ENCODE results near the gene CPPED1. TPM values are rescaled to one million over a fixed set of nuclear protein-coding genes. Genes with fewer than 3 reads are reported as not detected.

Gene CPPED1
- total RNA-seq, 4 donors from 2014 or later: 7.3 to 24.5 (median 11.8) TPM

DNA sequence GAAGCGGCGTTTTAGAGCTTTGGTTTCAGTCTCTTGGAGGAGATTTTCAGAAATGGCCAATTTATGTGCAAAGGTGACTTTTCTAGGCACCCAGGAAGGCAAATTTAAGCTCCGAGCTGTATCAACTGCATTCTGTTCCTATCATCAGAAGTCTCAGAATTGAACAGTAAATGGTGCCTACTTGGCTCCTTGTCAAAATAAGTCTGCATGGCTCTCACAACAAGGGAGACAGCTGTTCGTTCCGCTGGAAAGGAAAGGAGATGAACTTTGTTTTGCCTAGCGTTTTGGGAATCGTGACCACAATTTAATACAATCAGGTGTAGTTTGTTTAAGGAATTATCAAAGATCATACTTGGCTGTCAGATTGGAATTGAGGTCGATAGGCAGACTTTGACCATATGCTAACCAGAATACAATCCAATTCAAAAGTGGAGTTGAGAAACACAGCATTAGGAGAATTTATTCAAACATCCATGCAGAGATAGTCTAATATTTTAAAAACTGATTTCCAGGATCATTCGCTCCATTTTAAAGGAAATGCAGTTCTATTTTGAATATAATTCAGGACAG, 139.4 kb downstream of the CPPED1 start:
- Histone ChIP-seq H3K4me1 (no peaks in the 10 kb centered on the region), H3K27ac (no peak overlapping the region), H3K27me3 (no peaks in the 10 kb centered on the region), H3K9me3 (peaks cover 0 to 21% (median 0%) of the 10 kb centered on the region in 3 donors), H3K4me3 (no peak overlapping the region), H3K36me3 (peaks cover 0 to 36% of the 10 kb centered on the region in 2 donors)
- TF ChIP-seq EP300 (IDR thresholded peaks at IDR 0.05): no peak
- TF ChIP-seq, protein P1, sequence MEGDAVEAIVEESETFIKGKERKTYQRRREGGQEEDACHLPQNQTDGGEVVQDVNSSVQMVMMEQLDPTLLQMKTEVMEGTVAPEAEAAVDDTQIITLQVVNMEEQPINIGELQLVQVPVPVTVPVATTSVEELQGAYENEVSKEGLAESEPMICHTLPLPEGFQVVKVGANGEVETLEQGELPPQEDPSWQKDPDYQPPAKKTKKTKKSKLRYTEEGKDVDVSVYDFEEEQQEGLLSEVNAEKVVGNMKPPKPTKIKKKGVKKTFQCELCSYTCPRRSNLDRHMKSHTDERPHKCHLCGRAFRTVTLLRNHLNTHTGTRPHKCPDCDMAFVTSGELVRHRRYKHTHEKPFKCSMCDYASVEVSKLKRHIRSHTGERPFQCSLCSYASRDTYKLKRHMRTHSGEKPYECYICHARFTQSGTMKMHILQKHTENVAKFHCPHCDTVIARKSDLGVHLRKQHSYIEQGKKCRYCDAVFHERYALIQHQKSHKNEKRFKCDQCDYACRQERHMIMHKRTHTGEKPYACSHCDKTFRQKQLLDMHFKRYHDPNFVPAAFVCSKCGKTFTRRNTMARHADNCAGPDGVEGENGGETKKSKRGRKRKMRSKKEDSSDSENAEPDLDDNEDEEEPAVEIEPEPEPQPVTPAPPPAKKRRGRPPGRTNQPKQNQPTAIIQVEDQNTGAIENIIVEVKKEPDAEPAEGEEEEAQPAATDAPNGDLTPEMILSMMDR (IDR thresholded peaks at IDR 0.05): no peak
- TF ChIP-seq POLR2A (IDR thresholded peaks at IDR 0.05): no peak
- no peak for TF ChIP-seq POLR2AphosphoS5 (IDR thresholded peaks at IDR 0.05)
- ATAC-seq: no peak
- WGBS, 2 donors (ENCODE audit: low coverage in 1 of 2): 90 to 96% methylated on average over 2 to 9 of the region's 9 CpGs

DNA sequence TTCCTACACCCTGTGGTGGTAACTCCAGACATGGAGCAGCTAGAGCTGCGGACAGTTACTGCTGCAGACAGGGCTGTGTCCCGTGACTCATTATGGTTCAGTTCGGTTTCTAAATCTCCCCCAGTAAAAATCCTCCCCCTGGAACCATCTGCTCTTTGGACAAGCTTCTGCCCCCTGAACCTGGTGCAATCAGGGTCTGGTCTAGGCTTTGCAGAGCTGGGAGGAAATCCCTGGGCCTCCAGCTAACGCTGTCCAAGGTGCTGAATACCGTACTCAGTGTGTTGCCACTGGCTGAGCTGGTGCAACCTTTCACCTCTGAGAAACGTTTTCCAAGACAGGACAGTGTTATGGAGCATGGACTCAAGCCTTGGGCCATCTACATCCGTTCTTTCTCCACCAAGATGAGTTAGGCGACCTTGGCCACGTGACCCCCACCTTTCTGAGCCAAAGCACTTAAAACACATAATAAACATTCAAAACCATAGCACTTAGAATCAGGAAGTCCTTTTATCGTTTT, 142.0 kb downstream of the CPPED1 start:
- 32 to 44% methylated on average over 7 of the region's 10 CpGs for WGBS, 2 donors (ENCODE audit: low coverage in 1 of 2)
- peaks cover 0 to 26% (median 0%) of the 10 kb centered on the region in 3 donors for H3K9me3 ChIP-seq
- peaks cover 0 to 43% of the 10 kb centered on the region in 2 donors for H3K36me3 ChIP-seq
- no peaks in the 10 kb centered on the region for H3K4me1 ChIP-seq
- H3K27ac ChIP-seq: no peak overlapping the region
- no peak for ATAC-seq
- H3K4me3 ChIP-seq: no peak overlapping the region
- H3K27me3 ChIP-seq: no peaks in the 10 kb centered on the region
- TF ChIP-seq POLR2AphosphoS5 (IDR thresholded peaks at IDR 0.05) (no peak), EP300 (IDR thresholded peaks at IDR 0.05) (no peak), POLR2A (IDR thresholded peaks at IDR 0.05) (no peak)
- TF ChIP-seq, protein P1 (IDR thresholded peaks at IDR 0.05): no peak

DNA sequence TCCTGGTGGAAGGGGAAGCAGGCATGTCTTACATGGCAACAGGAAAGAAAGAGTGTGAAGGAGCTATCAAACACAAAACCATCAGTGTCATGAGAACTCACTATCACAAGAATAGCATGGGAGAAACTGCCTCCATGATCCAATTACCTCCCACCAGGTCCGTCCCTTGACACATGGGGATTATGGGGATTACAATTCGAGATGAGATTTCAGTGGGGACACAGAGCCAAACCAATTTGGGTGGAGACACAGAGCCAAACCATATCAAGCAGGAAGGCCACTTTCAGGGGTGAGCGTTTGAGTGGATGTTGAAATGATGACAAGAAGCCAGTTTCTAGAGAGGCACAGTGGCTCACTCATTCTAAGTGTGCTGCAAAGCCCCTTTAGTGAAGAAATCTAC, 143.8 kb downstream of the CPPED1 start:
- peaks cover 8% of the 10 kb centered on the region for H3K27me3 ChIP-seq
- H3K4me1 ChIP-seq: no peaks in the 10 kb centered on the region
- no peak for ATAC-seq
- no peak overlapping the region for H3K27ac ChIP-seq
- peaks cover 0 to 43% of the 10 kb centered on the region in 2 donors for H3K36me3 ChIP-seq
- peaks cover 0 to 31% (median 0%) of the 10 kb centered on the region in 3 donors for H3K9me3 ChIP-seq
- WGBS, 2 donors (ENCODE audit: low coverage in 1 of 2): 66 to 69% methylated on average over 2 to 3 of the region's 3 CpGs
- H3K4me3 ChIP-seq: no peak overlapping the region
- TF ChIP-seq POLR2A (IDR thresholded peaks at IDR 0.05) (no peak), EP300 (IDR thresholded peaks at IDR 0.05) (no peak), POLR2AphosphoS5 (IDR thresholded peaks at IDR 0.05) (no peak)
- TF ChIP-seq, protein P1 (IDR thresholded peaks at IDR 0.05): no peak

DNA sequence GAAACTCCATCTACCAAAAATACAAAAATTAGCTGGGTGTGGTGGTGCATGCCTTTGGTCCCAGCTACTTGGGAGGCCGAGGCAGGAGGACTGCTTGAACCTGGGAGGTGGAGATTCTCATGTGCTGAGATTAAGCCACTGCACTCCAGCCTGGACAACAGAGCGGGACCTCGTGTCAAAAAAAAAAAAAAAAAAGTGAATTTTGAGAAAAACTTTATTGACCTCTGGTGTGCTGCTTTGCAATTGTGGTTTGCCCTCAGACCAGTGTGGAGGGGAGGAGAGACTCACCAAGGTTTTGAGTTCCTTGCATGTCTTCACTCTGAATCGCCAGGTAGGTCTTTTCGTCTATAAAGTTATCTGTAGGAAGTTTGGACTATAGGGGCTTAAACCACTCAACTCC, 145.2 kb downstream of the CPPED1 start:
- H3K4me1 ChIP-seq: no peaks in the 10 kb centered on the region
- WGBS, 2 donors (ENCODE audit: low coverage in 1 of 2): 87 to 96% methylated on average over 3 to 5 of the region's 5 CpGs
- no peak overlapping the region for H3K4me3 ChIP-seq
- H3K27ac ChIP-seq: no peak overlapping the region
- TF ChIP-seq POLR2A (IDR thresholded peaks at IDR 0.05) (no peak), EP300 (IDR thresholded peaks at IDR 0.05) (no peak), POLR2AphosphoS5 (IDR thresholded peaks at IDR 0.05) (no peak)
- TF ChIP-seq, protein P1 (IDR thresholded peaks at IDR 0.05): no peak
- H3K9me3 ChIP-seq: peaks cover 0 to 31% (median 0%) of the 10 kb centered on the region in 3 donors
- peaks cover 8% of the 10 kb centered on the region for H3K27me3 ChIP-seq
- peaks cover 0 to 29% of the 10 kb centered on the region in 2 donors for H3K36me3 ChIP-seq
- ATAC-seq: no peak

DNA sequence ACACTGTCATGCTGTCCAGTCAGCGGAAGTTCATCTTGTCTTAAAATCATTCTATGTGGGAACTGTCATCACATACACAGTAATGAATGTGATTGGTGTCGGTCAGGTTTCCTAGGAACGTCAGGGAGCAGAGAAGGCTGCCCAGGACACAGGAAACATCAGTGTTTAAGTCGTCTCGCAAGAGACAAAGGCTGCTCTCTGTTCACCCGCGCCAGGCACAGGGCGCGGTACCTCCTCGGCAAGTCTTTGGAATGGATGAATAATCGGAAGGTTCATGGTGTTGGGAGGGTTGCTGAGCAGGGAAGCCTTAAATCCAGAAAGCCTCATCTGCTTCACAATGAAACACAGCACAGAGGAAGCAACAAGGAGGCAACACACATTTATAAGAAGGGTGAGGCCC, 148.2 kb downstream of the CPPED1 start:
- Histone ChIP-seq H3K27me3 (peaks cover 13% of the 10 kb centered on the region), H3K27ac (no peak overlapping the region), H3K9me3 (peaks cover 0 to 31% (median 0%) of the 10 kb centered on the region in 3 donors), H3K36me3 (peaks cover 0 to 15% of the 10 kb centered on the region in 2 donors), H3K4me1 (no peaks in the 10 kb centered on the region), H3K4me3 (no peak overlapping the region)
- 80 to 85% methylated on average over 11 of the region's 11 CpGs for WGBS, 2 donors (ENCODE audit: low coverage in 1 of 2)
- no peak for TF ChIP-seq EP300 (IDR thresholded peaks at IDR 0.05)
- ATAC-seq: no peak

Data from gastroesophageal sphincter (tissue), 4 donors.